DMS 273 (cell line): ENCODE data around the gene CSNK1D.

Experiments
- DNase-seq: peaks from one replicate; lab custom pipeline; 2025; ENCODE audit not compliant: unreplicated experiment; lab: John Stamatoyannopoulos, UW

Gene CSNK1D

DNA sequence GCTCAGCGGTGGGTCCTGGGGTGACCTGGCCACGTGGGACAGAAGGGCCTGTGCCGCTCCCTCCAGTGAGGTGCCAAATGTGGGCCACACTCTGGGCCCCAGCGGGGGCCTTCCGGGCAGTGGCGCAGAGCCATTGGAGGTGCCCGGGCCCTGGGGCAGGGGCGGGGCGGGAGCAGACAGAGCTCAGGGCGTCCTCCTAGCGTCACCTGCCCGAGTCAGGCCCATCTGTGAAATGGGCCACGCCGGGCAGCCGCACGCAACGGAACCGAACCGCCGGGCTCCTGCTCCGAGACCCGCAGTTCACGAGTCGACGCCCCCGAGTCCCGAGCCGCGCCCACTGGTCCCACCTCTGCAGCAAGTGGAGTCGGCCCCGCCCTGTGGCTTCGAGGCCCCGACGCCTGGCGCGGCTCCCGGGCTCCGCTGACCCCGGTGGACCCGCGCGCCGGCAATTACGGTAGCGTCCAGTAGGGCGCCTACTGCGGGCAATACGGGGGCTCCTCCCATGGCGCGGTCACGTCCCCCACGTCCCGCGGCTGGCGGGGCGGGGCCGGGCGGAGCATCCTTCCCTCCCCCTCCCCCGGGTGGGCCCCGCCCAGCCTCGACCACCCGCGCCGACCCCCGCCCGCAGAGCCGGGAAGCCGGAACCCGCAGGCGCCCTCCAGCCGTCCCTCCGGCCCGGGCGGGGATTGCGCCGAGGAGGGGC, 42.7 kb downstream of the CSNK1D start:
- DNase-seq = peak; percentile 49

DNA sequence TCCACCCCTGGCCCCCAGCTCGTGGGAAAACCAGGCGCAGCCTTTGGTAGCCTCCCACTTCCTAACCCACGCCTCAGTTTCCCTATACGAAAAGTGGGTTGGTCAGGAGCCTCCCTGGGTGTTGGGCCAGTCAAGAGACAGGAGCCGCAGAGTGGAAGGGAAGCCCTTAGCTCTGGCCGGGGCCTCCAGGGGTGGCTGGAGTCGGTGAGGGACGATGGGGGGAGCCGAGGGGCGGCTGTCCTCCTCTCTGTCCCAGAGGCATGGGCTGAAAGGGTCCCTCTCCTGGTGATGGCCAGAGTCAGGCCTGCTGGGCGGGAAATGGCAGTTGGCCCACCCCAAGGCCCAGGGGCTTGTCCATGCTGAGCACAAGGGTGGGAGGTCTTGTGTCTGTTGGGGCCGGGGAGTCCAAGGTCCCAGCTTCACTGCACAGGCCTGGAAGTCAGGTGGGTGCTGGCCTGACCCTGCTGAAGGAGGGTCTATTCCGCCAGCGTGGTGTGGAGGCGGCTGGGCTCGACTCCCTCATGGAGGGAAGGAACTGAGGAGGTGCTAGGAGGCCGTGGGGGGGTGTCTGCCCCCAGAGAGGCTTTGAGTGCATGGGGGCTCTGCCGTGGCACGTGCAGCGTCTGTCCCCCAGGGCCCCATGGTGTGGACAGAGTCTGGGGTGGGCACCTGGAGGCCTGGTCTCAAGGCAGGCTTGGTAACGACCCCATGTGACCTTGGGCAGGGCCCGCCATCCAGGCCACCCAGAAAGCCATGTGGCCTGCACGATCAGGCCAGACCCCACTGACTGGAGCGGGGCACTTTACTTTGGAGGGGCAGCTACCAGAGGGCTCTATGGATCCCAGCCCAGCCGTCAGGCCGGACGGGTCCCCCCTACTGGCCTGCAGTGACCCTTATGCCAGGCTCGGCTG, 43.5 kb downstream of the CSNK1D start:
- DNase-seq = no peak

DNA sequence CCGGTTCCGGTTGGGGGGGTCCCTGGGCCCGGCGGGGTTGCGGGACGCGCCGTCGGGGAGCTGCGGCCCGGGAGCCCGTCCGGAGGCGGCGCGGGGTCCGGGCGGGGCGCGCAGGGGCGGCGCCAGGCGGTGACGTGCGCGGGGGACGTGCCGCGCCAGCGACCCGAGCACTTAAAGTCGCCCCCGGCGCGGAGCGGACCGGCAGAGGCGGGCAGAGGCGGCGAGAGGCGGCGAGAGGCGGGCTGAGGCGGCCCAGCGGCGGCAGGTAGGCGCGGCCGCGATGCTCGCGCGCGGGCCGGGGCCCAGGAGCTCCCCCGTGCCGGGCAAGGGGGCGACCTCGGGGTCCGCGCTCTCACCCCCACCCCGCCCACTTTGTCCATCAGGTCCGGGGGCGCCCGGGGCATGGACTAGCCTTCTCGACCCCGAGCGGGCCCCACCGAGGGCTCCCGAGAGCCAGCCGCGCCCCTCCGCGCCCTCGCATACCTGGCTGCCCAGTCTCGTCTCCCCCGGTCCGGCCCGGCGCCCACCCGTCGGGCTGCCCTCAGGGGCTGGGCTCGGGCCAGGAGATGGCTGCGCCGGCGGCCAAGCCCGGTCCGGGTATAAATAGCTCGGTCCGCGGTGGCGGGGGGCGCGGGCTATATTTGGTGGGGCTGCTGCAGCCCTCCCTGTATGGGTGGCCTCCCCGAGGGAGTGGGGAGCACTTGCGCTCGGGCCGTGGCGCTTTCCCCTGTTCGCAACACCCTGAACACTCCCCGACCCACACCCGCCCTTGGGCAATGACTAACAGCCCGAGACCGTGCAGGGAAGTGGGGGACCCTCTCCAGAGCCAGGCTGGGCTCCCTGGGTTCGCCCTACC, 44.4 kb downstream of the CSNK1D start, which contains the start of gene SLC16A3:
TSS of gene SLC16A3 (plus strand) at position 201 of the 856 bp plus-strand sequence. CDS start 6,967 bp downstream, outside the sequence.
- peak; percentile 78 for DNase-seq

DNA sequence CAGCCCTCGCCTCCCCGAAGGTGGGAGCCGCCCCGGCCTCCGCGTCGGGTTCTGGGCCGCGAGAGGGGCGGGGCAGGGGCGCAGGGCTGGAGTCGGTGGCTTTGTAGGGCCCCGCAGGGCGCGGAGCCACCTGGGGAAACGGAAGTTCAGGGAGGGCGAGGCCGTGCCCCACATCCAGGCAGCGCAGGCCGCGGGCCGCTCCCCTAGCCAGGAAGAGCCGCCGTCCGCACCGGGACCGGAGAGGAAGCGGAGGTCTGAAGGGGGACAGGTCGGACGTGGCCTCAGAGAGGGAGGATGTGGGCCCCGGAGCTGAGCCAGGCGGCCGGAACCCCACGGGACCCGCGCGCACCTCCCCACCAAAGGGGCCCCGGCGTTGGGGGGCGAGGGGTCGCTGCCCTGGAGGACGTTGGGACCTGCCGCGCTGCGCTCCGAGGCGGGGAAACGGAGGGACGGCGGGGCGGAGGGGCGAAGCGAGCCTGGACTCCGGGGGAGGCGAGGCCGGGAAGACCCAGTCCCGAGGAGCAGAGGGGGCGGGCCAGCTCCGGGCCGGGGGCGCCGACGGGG, 45.1 kb downstream of the CSNK1D start:
- no peak for DNase-seq

DNA sequence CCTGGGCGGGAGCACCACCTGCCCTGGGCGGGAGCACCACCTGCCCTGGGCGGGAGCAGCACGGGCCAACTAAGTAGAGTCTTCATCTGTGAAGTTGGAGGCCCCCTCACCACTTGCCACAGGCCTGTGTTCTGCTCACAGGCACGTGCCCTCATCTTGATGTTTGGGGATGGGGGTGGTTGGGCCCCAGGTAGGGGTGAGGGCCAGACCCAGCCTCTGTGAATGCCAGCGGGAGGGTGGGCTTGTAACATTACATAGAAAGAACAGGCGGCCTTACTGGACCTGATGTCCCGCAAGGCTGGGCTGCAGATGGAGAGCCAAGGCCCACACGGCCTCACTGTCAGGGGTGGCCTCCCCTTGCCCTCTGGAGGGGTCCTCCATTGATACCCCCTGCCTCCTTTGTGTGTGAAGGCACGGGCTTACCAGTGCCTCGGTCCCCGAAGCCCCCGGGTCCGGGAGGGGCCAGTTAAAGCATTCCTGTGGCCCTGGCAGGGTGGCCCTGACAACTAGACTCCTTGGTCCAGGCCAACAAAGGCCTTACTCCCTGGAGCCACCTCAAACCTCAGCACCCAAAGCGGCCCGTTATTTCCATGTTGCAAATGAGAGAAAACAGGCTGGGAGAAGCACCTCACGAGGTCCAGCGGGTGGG, 45.7 kb downstream of the CSNK1D start:
- no peak for DNase-seq

DNA sequence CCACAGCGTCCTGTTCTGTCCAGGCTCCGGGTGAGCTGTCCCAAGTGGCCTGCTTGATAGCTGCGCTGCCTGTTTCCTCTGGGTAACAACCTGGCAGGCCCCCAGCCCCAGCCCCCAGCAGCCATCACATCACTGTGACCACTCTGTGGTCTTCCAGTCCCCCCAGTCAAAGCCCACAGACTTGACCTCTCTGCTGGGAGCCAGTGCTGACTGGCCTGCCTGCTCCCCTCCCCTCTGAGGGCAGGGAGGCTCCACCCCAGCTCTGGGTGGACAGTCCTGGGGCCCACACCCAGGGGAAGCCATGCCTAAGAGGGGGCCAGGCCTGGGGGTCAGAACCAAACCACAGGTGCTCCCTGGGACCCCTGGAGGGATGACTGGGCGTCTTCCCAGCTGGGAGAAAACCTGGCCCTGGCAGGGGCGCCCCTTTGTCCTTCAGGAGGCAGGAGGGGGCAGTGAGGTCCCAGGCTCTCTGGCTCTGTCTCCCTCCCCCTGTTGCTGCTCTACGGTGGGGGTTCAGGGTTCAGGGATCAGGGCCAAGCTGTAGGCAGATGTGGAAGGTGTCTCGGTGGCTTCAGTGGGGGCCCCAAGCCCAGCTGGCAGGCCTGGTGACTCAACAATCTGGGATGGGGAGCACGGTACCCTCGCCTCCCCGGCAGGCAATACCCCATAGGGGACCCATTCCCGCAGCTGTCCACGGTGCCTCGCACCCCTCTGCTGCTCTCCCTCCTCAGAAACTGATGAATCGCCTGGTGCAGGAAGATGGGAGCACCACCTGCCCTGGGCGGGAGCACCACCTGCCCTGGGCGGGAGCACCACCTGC, 46.5 kb downstream of the CSNK1D start:
- DNase-seq = no peak

DNA sequence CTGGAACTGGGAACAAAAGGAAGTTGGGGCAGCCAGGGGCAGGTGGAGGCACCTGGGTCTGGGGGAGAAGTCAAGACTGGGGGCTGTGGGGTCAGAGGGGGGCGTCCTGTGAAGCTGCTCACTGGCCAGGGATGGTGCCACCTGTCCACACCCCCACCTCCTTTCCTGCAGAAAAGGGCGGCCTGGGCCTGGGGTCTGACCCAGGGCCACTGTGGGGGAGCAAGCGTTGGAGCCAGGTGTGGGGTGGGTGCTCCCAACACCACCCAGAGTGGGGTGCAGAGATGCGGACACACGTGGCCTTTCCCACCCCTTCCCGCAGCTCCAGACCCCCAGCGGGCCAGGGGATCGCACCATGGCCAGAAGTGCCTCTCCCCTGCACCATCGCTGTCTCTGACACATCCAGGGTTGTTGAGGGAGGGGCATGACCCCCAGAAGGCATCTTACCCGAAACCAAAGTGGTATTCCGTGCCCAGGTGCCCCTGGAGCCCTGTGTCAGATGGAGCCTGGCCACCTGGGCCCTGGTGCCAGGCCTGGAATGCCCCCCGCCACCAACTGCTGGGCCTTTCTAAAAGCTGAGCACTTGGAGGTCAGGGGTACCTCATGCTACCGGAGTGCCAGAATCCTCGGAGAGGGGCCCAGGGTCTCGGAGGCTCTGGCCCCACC, 47.2 kb downstream of the CSNK1D start:
- no peak for DNase-seq

DNA sequence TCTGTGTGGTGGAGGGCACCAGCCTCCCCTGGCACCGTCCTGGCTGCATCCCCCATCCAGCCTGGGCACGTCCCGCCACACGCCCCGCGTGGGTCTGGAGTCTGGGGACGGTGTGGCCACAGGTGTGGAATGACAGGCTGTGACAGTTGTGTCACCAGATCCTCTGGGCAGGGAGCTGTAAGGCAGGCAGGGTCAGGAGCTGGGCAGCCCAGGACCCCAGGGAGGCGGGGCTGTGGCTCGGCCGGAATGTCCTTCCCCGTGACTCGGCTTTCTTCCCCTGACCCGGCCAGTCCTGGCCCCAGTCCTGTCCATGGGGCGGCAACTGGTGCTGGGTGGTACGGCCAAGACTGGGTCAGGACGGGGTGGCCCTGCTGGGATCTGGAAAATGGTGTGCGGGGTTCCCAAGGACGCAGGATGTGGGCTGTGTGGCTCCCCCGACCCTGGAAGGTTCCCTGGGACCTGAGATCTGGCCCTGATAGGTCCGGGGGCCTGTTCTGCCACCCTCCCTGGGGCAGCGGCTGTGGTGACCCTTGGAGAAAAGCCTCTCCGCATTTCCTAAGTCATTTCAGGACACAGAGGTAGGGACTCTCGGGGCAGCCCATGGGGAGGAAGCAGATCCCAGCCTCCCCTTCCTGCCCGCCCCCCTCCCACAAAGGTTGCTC, 48.0 kb downstream of the CSNK1D start:
- no peak for DNase-seq

DNA sequence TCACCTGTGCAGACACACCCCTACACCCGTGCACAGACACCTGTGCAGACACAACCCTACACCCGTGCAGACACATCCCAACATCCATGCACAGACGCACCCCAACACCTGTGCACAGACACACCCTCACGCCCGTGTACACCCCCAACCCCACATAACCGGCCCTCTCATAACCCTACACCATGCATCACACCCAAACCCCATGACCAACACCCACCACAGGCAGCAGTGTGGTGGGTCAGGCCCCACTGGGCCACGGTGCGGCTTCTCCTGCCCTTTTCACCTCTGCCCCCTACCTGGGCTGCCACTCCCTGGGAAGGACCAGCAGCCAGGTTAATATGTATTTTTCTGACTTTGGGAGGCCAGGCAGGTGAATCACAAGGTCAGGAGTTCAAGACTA, 48.8 kb downstream of the CSNK1D start:
- no peak for DNase-seq

DNA sequence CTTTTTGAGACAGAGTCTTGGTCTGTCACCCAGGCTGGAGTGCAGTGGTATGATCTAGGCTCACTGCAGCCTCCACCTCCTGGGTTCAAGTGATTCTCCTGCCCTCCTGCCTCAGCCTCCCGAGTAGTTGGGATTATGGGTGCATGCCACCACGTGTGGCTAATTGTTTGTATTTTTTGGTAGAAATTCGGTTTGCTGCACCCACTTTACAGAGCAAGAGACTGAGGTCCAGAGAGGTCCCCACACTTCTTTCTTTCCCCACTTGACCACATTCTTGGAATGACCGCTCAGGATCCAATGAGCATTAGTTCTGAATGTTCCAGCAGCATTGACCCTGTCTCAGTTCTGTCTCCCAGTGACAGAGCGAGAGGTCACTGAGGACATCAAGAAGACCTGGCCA, 50.0 kb downstream of the CSNK1D start:
- DNase-seq = no peak

DNA sequence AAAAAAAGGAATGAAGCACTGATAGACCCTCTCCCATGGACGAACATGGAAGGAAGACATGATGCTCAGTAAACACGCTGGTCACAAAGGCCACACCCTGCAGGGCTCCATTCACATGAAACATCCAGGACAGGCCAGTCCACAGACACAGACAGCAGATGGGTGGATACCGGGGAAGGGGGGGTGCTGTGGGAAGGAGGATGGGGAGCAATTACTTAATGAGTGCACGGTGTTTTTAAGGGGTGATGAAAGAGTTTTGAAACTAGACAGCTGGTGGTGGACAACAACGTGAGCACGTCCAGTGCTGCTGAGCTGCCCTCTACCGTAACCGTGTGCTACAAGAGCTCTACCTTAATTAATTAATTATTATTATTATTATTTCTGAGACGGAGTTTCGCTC, 50.7 kb downstream of the CSNK1D start:
- no peak for DNase-seq

DNA sequence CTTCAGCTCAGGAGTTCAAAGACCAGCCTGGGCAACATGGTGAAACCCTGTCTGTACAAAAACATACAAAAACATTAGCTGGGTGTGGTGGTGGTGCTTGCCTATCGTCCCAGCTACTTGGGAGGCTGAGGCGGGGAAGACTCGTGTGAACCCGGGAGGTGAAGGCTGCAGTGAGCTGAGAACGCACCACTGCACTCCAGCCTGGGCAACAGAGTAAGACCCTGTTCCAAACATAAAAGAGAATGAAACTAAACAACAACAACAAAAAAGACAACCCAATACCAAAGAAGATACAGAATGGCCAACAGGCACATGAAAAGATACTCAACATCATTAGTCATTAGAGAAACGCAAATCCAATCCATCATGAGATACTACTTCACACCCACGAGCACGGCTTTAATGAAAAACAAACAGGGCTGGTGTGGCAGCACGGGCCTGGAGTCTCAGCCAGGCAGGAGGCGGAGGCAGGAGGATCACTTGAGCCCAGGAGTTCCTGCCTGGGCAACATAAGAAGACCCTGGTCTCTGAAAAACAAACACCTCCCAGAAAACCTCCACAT, 52.1 kb downstream of the CSNK1D start:
- DNase-seq = no peak

DNA sequence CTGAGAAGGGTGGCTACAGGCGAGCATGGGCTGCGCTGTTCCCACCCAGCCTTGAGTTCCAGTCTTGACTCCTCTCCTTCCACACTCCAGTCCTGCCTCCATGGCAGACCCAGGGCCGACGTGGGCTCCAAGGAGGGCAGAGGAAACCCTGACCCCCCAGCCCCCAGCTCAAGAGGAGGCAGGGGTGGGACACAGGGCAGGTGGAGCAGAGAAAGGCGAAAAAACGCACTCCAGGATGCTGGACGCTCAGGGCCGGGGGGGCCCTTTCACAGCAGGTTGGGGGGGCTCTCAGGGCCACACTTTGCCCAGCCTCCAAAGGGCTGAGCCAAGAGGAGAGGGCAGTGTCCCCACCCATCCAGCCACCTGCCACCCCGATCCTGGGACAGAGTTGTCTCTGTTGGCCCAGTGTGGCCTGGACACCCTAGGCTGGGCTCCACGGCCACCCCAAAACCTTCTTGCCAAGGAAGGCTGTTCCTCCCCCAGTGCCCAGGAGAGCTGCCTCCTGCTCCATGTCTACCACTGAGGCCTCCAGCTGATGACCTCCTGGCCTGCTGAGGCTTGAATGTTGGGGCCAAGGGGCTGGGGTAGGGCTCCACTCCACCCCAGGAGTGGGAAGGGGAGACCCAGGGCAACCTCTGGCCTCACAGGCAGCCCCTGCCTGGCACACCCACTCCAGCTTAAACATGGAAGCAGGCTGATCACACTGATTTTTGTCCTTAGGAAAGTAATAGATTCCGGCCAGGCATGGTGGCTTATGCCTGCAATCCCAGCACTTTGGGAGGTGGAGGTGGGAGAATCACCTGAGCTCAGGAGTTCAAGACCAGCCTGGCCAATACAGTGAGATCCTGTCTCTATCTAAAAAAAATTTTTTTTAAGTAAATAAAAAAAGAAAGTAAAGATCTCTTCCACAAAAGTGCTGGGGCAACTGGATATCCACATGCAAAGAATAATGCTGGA, 53.5 kb downstream of the CSNK1D start:
- no peak for DNase-seq

DNA sequence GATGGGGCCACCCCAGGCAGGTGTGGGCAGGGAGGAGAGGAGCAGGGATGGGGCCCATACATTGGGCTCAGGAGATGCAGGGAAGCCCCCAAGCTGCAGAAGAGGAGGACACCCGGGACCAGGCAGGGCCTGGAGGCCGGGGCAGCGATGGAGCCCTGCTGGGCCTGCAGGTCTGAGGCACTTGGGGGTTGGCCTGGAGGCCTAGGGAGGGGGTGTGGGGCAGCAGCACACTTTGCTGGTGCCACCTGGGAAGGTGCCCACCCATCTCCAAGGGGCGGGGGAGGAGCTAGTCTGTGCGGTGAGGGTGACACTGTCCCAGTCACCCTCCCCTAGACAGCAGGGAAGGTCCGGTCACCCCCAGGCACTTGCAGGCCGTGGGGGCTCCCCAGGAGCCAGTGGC, 54.4 kb downstream of the CSNK1D start:
- DNase-seq = no peak

DNA sequence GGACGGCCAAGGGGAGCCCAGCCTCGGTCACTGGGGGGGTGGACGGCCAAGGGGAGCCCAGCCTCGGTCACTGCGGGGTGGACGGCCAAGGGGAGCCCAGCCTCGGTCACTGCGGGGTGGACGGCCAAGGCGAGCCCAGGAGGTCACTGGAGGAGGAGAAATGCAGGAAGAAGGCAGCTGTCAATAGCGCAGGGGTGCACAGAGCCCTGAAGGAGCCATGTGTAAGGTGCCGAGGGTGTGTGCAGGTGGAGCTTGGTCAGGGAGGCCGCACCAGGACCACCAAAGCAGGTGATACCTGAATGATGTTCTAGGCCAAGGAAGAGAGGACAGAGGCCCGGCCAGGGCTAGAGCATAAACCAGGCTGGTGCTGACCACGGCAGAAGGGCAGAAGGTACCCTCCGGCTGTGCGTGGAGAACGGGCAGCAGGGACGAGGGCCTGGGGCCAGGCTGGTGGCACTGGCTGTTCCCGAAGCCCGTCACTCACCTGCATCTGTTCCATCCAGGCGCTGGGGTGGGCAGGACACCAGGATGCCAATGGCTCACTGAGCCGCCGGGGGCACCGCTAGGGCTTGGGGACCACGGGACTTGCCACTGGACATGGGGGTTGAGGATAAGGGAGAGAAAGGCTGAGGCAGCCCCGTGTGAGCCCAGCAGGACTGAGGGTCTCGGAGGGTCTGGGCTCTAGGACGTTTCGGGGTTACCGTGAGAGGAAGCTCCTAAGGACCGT, 55.0 kb downstream of the CSNK1D start:
- no peak for DNase-seq

DNA sequence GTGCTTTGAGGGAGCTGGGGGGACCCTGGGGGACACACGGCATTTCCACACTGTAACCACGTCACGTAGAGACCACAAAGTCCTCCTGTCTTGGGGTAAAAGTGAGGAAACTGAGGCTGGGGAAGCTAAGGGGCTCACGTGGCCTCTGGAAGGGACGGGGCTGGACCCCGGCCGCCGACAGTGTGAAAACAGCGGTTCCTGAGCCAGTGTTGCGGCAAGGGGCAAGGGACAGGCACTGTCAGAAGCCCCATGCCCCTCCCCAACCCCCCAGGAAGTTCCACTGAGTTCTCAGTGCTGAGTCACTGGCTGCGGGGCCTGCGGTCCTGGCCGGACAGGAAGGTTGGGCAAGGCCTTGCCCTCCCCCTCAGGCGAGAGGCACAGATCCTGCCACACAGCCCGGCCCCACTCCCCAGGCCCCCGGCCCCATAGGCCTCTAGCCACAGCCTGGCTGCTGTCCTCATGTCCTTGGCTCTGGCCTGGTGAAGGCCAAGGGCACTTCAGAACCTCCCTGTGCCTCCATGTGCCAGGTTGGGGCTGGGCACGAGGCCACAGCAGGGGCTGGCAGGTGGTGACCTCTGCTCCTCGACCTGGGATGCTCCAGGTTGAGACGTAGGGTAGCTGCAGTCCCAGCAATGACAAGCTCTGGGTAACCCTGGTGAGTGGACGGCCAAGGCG, 55.8 kb downstream of the CSNK1D start:
- no peak for DNase-seq
